PC-9 (cell line): Measurements from ENCODE around the gene CNTN1. TPM values are rescaled to one million over a fixed set of nuclear protein-coding genes. Genes with fewer than 3 reads are reported as not detected.

Source experiments
- BruUV-seq: library from RNA; stranded (reverse); fragments of 400-500 nt; replicated peaks from 2 replicates; lab custom pipeline; 2021; lab: Mats Ljungman, UMichigan
- CTCF ChIA-PET: fragments of 300-600 bp; sonication (Branson Sonifier 250); formaldehyde crosslinking; loops from one replicate; lab custom pipeline; 2022; ENCODE audit warnings: antibody characterized with exemption; lab: Charles Lee
- POLR2A ChIA-PET: fragments of 300-600 bp; sonication (Branson Sonifier 250); formaldehyde crosslinking; loops from one replicate; lab custom pipeline; 2022; ENCODE audit warnings: antibody characterized with exemption; ENCODE audit not compliant: unreplicated experiment; lab: Charles Lee
- DNase-seq, 2 experiments: peaks; one replicate each; pipeline versions ENCODE4 v3.0.0 to v3.0.0-alpha.2; 2015 to 2022; ENCODE audit warnings: mixed read lengths in 1 of 2
- H2AFZ ChIP-seq: fragments of 200-600 bp; sonication (generic); 2 replicates; pipeline ENCODE4 v1.8.1; 2017; ENCODE audit warnings: antibody characterized with exemption
- H3F3A ChIP-seq: fragments of 200-600 bp; sonication (generic); 2 replicates; pipeline ENCODE4 v1.8.1; 2017; ENCODE audit warnings: antibody characterized with exemption, mild to moderate bottlenecking, low read depth; ENCODE audit not compliant: insufficient read depth
- H3K27ac ChIP-seq: fragments of 200-600 bp; sonication (generic); 2 replicates; pipeline ENCODE4 v1.6.1; 2016; ENCODE audit warnings: mixed run types
- H3K27me3 ChIP-seq: fragments of 200-600 bp; sonication (generic); 2 replicates; pipeline ENCODE4 v1.6.1; 2016; ENCODE audit warnings: low read depth, mixed run types; ENCODE audit not compliant: insufficient read depth
- H3K36me3 ChIP-seq: fragments of 200-600 bp; sonication (generic); 2 replicates; pipeline ENCODE4 v1.6.1; 2016; ENCODE audit warnings: low read depth, mixed run types
- H3K4me1 ChIP-seq: fragments of 200-600 bp; sonication (generic); replicated peaks from 2 replicates; pipeline ENCODE4 v1.6.1; 2016; ENCODE audit warnings: mixed run types; ENCODE audit not compliant: insufficient read depth
- H3K4me2 ChIP-seq: fragments of 200-600 bp; sonication (generic); 2 replicates; pipeline ENCODE4 v1.6.1; 2017; ENCODE audit warnings: mixed run types
- H3K4me3 ChIP-seq: fragments of 200-600 bp; sonication (generic); 2 replicates; pipeline ENCODE4 v1.6.1; 2016; ENCODE audit warnings: mixed run types
- H3K79me2 ChIP-seq: fragments of 200-600 bp; sonication (generic); 2 replicates; pipeline ENCODE4 v1.6.1; 2017; ENCODE audit warnings: low read depth, mixed run types
- H3K9me2 ChIP-seq: fragments of 200-600 bp; sonication (generic); 2 replicates; pipeline ENCODE4 v1.8.1; 2017; ENCODE audit warnings: mild to moderate bottlenecking; ENCODE audit not compliant: insufficient read depth
- H3K9me3 ChIP-seq: fragments of 200-600 bp; sonication (generic); 2 replicates; pipeline ENCODE4 v1.8.1; 2016; ENCODE audit warnings: low read depth; ENCODE audit not compliant: insufficient read depth
- H4K20me1 ChIP-seq: fragments of 200-600 bp; sonication (generic); 2 replicates; pipeline ENCODE4 v1.8.1; 2017; ENCODE audit not compliant: insufficient read depth
- EZH2 ChIP-seq: fragments of 200-600 bp; sonication (generic); IDR thresholded peaks from 2 replicates; pipeline ENCODE4 v1.8.0; 2017; ENCODE audit warnings: antibody characterized with exemption, low read depth
- intact Hi-C: fragments of 100-400 bp; cut with micrococcal nuclease; formaldehyde crosslinking; loops from one replicate; pipeline ENCODE4 v1.10.0; 2022; ENCODE audit not compliant: unreplicated experiment
- total RNA-seq: library from RNA; stranded (reverse); gene quantifications from 2 replicates; pipeline ENCODE4 v1.2.3, GENCODE V29; 2021
- TF ChIP-seq, protein P1 (sequence below): fragments of 200-600 bp; sonication (generic); conservative IDR thresholded peaks from 2 replicates; pipeline ENCODE4 v1.6.1; 2017; ENCODE audit warnings: mixed run types, antibody characterized with exemption, mild to moderate bottlenecking, moderate library complexity

The CNTN1 gene
- total RNA-seq, 1 experiment from 2014 or later, result 0.37 TPM

DNA sequence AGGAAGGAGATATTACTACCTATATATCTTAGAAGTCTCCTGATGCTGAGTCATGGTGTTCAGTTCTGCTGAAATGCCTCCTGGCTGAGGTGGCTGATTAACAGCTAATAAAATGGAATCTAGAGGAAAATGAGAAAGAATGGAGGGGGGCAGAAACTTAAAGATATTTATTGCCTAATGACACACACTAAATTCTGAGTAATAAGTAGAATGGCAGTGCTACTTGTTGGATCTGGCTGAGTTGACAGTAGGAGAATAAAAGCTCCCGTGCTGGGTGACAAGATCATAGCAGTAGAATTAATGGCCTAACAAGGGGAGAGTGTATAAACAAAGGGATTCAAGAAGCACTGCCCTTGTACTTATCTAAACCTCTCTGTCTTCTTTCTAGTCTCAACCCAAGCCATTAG is 137.5 kb downstream of the CNTN1 start:
- Histone ChIP-seq H3K9me2 (no peaks in the 10 kb centered on the region; the same call in 1 of the 2 replicates), H3K27me3 (no peaks in the 10 kb centered on the region), H4K20me1 (no peaks in the 10 kb centered on the region), H2AFZ (peak overlapping the region; percentile 70; the same call in 1 of the 2 replicates), H3K4me3 (no peak overlapping the region), H3K79me2 (no peaks in the 10 kb centered on the region), H3K36me3 (no peaks in the 10 kb centered on the region), H3K9me3 (0 out of 2 replicates have a peak, but pooled peaks cover 3% of the 10 kb centered on the region), H3K4me2 (peak overlapping the region; percentile 6; the same call in 1 of the 2 replicates), H3K4me1 (peaks cover 13% of the 10 kb centered on the region), H3K27ac (peak overlapping the region; percentile 60), H3F3A (no peaks in the 10 kb centered on the region)
- no TSS peak for BruUV-seq
- DNase-seq, result peak in 1 of 2 experiments; percentile 70
- ChIA-PET CTCF (no interaction called here), POLR2A (no interaction called here)
- no peak for TF ChIP-seq EZH2
- TF ChIP-seq, protein P1, sequence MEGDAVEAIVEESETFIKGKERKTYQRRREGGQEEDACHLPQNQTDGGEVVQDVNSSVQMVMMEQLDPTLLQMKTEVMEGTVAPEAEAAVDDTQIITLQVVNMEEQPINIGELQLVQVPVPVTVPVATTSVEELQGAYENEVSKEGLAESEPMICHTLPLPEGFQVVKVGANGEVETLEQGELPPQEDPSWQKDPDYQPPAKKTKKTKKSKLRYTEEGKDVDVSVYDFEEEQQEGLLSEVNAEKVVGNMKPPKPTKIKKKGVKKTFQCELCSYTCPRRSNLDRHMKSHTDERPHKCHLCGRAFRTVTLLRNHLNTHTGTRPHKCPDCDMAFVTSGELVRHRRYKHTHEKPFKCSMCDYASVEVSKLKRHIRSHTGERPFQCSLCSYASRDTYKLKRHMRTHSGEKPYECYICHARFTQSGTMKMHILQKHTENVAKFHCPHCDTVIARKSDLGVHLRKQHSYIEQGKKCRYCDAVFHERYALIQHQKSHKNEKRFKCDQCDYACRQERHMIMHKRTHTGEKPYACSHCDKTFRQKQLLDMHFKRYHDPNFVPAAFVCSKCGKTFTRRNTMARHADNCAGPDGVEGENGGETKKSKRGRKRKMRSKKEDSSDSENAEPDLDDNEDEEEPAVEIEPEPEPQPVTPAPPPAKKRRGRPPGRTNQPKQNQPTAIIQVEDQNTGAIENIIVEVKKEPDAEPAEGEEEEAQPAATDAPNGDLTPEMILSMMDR, result no peak
- intact Hi-C loops, result no loop called here

DNA sequence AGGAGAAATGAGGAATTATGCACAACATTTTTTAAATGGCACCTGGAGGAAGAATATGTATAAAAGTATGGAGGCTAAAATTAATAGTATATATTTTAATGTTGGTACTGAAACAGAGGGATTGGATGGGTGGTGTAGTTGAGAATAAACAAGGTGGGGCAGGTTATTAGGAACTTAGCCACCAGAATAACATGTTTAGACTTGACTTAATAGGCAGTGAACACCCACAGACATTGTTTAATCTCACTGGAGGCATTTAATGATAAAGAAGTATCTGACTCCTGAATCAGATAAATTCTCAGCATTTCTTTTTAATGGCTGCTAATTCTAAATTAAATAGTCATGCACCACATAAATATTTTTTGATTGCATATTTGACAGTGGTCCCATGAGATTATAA is 139.7 kb downstream of the CNTN1 start:
- CTCF ChIA-PET, result no interaction called here
- no TSS peak for BruUV-seq
- H3K36me3 ChIP-seq, result no peaks in the 10 kb centered on the region
- no peak for DNase-seq
- no peaks in the 10 kb centered on the region for H3F3A ChIP-seq
- H3K4me3 ChIP-seq, result no peak overlapping the region
- intact Hi-C loops, result no loop called here
- H3K9me2 ChIP-seq, result no peaks in the 10 kb centered on the region; the same call in 1 of the 2 replicates
- H4K20me1 ChIP-seq, result no peaks in the 10 kb centered on the region
- peaks cover 13% of the 10 kb centered on the region for H3K4me1 ChIP-seq
- no peak for TF ChIP-seq EZH2
- TF ChIP-seq, protein P1, result no peak
- H3K27ac ChIP-seq, result no peak overlapping the region
- POLR2A ChIA-PET, result no interaction called here
- no peak overlapping the region for H3K4me2 ChIP-seq
- H3K27me3 ChIP-seq, result no peaks in the 10 kb centered on the region
- no peaks in the 10 kb centered on the region for H3K79me2 ChIP-seq
- H2AFZ ChIP-seq, result no peak overlapping the region
- H3K9me3 ChIP-seq, result 0 out of 2 replicates have a peak, but pooled peaks cover 3% of the 10 kb centered on the region

GRCh38 chr12:40832668-40833067 is 140.4 kb downstream of the CNTN1 start:
- Histone ChIP-seq H3K9me3 (0 out of 2 replicates have a peak, but pooled peaks cover 3% of the 10 kb centered on the region), H3F3A (no peaks in the 10 kb centered on the region), H3K27ac (no peak overlapping the region), H3K27me3 (no peaks in the 10 kb centered on the region), H3K36me3 (no peaks in the 10 kb centered on the region), H4K20me1 (no peaks in the 10 kb centered on the region), H3K4me1 (peaks cover 13% of the 10 kb centered on the region), H3K4me3 (no peak overlapping the region), H3K9me2 (no peaks in the 10 kb centered on the region; the same call in 1 of the 2 replicates), H3K4me2 (no peak overlapping the region), H2AFZ (peak overlapping the region; percentile 43; the same call in 1 of the 2 replicates), H3K79me2 (no peaks in the 10 kb centered on the region)
- DNase-seq, result no peak
- POLR2A ChIA-PET, result no interaction called here
- no TSS peak for BruUV-seq
- TF ChIP-seq, protein P1, result no peak
- TF ChIP-seq EZH2, result no peak
- intact Hi-C loops, result no loop called here
- CTCF ChIA-PET, result no interaction called here
